SH-SY5Y (cell line): Measurements from ENCODE around the gene TNIK.

Experiments used
- GATA2 ChIP-seq: IDR thresholded peaks from 2 replicates; pipeline ENCODE4 v1.6.1; 2011; ENCODE audit warnings: mild to moderate bottlenecking, low read depth, low read length
- GATA3 ChIP-seq: IDR thresholded peaks from 2 replicates; pipeline ENCODE4 v1.6.1; 2011; ENCODE audit warnings: low read depth, mild to moderate bottlenecking, low read length, moderate library complexity

- TF ChIP-seq GATA2 (no peak), GATA3 (no peak)
Measured at GRCh38 chr3:171242951-171243350, 217.3 kb downstream of the TNIK start.
